GM21619 (cell line): Measurements from ENCODE around the gene CHN2.

Experiments
- ATAC-seq: cut with Tn5 transposase; IDR thresholded peaks from one replicate; pipeline ENCODE4 v1.9.1; 2021; ENCODE audit not compliant: unreplicated experiment

CHN2 gene

GRCh38 chr7:29217113-29217512 lies 22.5 kb downstream of the CHN2 start:
- ATAC-seq: no peak

GRCh38 chr7:29224726-29225125 lies 30.2 kb downstream of the CHN2 start:
- no peak for ATAC-seq

DNA sequence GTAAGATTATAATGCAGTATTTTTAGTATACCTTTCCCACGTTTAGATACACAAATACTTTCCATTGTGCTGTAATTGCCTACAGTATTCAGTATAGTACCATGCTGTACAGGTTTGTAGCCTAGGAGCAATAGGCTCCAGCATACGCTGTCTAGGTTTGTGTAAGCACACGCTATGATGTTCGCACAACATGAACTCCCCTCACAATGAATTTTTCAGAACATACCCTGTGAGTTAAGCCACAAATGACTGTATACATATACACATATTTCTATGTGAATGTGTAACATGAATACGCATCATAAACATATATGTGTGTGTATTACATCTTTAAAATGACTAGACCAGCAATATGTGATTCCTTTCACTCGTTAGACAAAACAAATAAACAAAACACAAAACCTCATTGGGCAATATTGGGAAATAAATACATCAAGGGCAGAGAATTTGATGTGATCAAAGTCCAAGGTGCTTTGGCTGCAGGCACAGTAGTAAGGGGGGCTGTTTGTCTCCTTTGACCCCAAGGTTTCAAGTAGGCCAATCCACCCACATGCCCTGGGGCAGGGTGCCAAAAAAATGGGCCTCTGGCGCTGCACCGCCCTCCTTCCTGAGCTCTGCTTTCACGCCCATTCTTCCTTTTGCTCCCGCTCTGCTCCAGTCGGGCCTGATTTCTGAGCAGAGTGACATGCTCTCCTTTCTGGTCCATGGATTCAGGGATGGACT lies 33.9 kb downstream of the CHN2 start:
- ATAC-seq: no peak

GRCh38 chr7:29229066-29229465 lies 34.5 kb downstream of the CHN2 start:
- ATAC-seq: no peak

- ATAC-seq: no peak
These were observed 35.4 kb downstream of the CHN2 start for GRCh38 chr7:29229946-29230345.

DNA sequence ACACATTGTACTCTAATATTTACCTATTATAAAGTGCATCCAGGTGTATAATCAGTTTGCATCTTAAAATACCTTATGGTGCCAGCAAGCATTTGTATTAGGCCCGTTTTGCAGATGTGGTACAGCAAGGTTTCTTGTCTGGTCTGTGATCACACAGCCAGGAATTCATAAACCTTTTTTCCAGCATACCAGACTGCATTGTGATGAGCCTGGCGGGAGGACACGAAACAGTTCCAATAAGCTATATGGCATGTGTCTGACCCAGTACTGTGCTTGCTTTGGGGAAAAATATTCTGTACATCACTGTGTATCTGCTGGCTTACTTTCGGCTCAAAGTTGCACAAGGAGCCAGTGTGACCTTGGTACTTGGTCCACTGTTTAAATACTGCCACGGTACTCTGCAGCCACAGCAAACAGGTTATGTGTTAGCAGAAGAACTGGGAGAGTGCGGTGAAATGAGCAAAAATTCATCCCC lies 36.3 kb downstream of the CHN2 start:
- no peak for ATAC-seq

GRCh38 chr7:29231671-29232232 lies 37.2 kb downstream of the CHN2 start:
- ATAC-seq: no peak

GRCh38 chr7:29234438-29234837 lies 39.9 kb downstream of the CHN2 start:
- ATAC-seq: no peak

DNA sequence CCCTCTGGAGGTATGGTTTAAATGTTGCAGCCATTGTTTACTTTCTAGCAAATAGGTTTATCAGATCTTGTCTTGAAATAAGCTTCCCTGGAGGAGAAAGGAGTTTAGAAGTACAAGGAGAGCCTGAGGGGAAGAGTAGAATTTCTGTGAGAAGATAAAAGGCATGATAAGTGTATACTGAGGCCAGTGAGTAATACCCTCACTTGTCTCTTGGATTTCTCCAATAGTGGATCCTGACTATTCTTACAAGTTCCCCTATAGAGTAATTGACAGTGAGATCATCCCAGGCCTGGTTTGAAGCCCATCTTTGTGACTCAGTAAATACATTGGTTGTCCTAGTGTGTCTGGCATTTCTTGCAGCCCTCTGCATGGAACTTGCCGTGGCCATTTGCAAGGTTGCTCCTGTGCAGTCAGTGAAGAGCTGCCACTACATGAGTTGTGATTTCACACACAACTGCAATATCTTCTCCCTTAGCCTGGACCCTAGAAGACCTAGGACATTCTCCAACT lies 41.6 kb downstream of the CHN2 start:
- ATAC-seq: no peak

DNA sequence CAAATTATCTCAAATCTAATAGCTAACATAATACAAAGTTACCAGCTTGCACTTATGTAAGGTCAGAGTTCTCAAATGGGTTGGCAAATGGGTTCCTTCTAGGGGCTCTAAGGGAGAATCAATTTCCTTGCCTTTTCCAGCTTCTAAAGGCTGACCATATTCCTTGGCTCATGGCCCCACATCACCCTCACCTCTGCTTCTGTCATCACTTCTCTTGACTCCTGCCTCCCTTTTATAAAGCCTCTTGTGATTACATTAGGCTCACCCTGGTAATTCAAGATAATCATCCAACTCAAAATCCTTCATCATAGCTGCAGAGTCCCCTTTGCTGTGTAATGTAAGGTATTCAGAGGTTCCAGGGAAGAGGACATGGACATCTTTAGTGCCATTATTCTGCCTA lies 42.1 kb downstream of the CHN2 start:
- no peak for ATAC-seq

DNA sequence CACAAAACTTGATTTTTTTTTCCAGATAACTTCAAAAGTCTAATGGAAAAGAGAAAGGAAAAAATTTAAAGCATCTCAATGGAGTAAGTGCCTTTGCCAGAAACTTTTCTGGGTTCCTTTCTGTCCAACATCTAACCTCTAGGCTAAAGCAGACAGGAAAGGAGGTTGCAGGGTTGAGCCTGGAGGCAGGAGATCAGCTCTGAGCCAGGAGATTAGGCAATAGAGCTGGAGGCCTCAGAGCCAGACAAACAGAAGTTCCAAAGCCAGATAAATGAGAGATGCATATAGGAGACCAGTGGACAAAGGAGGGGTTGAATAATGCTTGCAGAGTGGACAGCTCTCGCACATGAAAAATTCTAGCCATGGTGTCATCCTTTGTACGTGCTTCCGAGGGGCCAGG lies 42.9 kb downstream of the CHN2 start:
- no peak for ATAC-seq

DNA sequence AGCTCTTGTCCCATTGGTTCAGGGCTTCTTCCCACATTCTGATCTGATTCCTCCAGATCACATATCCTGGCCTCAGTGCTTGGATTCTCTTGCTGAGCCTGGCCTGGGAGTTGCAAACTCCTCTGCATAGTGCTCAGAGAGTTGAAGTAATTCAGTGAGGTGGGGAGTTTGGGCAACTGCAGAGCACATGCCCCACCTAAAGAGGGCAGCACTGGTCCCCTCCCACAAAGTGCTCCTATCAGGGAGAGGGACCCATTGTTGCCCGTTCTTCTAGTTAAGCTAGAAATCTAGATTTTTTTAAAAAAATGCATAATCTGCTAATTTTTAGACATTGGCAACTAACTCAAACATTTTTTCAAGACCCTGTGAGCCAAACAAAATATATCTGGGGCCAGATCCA lies 45.1 kb downstream of the CHN2 start:
- no peak for ATAC-seq

GRCh38 chr7:29242265-29242664 lies 47.7 kb downstream of the CHN2 start:
- ATAC-seq: no peak

GRCh38 chr7:29243910-29244655 lies 49.5 kb downstream of the CHN2 start:
- ATAC-seq: peak; percentile 76

DNA sequence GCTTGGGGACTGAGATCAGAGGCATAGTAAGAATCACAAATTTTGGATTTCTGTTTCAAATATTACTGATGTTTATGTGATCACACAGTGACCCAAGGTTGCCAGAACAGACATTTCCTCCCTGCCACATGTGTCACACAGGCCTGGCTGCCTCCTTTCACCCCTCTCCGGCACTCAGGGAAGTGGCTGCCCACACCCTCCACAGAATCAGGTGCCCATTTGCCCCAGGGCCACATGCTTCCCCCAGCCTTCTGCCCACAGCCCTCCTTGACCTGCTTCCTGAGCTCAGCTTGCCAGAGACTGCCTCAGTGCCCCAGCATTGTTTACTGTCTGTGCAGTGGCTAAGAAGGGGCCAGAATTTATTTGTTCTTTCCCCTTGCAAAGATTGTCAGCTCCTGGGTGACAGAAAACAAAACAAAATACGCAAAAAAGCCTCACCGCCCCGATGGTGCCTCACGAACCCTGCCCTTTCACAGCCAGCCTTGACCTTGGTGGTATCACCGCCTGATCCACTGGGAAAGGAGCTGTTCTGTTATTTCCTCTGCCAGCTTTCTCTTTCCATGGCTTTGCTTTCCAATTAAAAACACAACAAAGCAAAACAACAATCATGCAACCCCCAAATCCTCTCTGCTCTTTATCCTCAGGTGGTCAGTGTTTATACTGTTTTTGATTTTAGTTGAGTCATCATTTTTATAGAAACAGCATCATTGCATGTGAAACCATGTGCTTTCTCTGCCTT lies 52.8 kb downstream of the CHN2 start:
- no peak for ATAC-seq

DNA sequence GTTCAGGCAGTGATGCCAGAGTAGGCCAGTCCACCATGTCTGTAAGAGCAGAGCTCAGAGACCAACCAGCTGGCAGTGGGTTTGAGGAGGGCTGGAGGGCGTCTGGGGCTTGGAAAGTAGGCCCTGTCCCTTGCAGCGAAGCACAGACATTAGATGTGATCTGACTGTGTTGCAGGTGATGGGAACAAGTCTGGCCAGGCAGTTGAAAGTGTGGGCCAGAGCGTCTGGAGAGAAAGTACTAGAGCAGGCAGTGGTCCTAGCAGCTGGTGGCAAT lies 53.3 kb downstream of the CHN2 start:
- no peak for ATAC-seq

GRCh38 chr7:29248713-29249382 lies 54.3 kb downstream of the CHN2 start:
- ATAC-seq: no peak

DNA sequence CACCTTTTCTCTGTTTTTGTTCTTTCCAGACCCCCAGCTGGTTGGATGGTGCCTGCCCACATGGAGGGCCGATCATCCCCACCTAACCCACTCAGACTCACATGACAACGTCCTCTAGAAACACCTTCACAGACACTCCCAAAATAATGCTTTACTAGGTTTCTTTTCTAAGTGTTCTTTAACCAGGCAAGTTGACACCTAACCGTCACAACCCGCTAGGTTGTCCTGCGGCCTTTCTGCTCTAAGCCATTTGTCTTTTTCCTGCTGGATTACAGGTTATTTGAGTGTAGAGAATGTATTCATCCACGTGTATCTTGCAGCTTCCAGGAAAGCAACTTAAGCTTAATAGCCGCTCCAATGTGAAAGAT lies 54.8 kb downstream of the CHN2 start:
- ATAC-seq: no peak

GRCh38 chr7:29249860-29250259 lies 55.3 kb downstream of the CHN2 start:
- no peak for ATAC-seq

DNA sequence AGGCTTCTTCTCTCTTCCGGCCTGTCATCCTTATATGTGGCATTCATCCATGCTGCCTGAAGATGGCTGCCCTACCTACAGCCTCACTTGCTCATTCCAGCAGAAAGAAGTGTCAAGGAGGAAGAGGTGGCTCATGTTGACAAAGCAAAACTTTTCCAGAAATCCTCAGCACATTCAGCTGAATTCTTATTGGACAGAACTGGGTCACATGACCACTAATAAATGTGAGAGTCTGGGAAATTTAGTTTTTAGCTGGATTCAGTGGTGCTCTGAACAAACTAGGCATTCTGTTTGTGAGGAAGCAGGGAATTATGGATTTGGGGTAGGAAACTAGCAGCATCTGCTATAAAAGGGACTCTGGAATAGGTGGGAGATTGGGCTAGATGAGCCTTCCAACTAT lies 58.6 kb downstream of the CHN2 start:
- no peak for ATAC-seq

GRCh38 chr7:29254591-29254990 lies 60.0 kb downstream of the CHN2 start:
- no peak for ATAC-seq
